ENCODE data around the gene MUC2. TPM values are rescaled to one million over a fixed set of nuclear protein-coding genes. Genes with fewer than 3 reads are reported as not detected.

Gene MUC2
- polyA plus RNA-seq, 3 donors, result not detected

- Mint-ChIP-seq H3K27ac (no peak overlapping the region), H3K9me3 (peaks cover 0 to 18% (median 6%) of the 10 kb centered on the region in 7 donors), H3K4me1 (no peaks in the 10 kb centered on the region), H3K36me3 (no peaks in the 10 kb centered on the region), H3K27me3 (ENCODE audit: low read depth in 3 of 3) (peaks cover 0 to 2% (median 0%) of the 10 kb centered on the region in 3 donors), H3K4me3 (no peak overlapping the region)
- DNase-seq, result no peak
- Histone ChIP-seq H3K79me2 (ENCODE audit: insufficient read depth, low read length) (no peaks in the 10 kb centered on the region), H3K4me1 (ENCODE audit: control insufficient read depth in 1 of 2, insufficient read depth in 2 of 2, low read length in 2 of 2) (no peaks in the 10 kb centered on the region), H3K9me3 (replicated peaks in 1 of 2; ENCODE audit: control insufficient read depth in 1 of 2, insufficient read depth in 1 of 2, low read length in 2 of 2) (peaks cover 0 to 17% of the 10 kb centered on the region in 2 donors), H3K4me2 (replicated peaks; ENCODE audit: extremely low read depth, low read length, poor library complexity, severe bottlenecking) (no peak overlapping the region), H3K36me3 (replicated peaks in 1 of 2; ENCODE audit: control insufficient read depth in 1 of 2, insufficient read depth in 2 of 2, low read length in 2 of 2) (no peaks in the 10 kb centered on the region), H3K27me3 (ENCODE audit: control insufficient read depth in 2 of 2, insufficient read depth in 2 of 2, low read length in 2 of 2) (no peaks in the 10 kb centered on the region), H3K9ac (ENCODE audit: insufficient read depth, low read length, poor library complexity, severe bottlenecking) (no peak overlapping the region), H4K20me1 (ENCODE audit: insufficient read depth, low read length) (no peaks in the 10 kb centered on the region), H2AFZ (ENCODE audit: insufficient read depth, low read depth, low read length, poor library complexity, severe bottlenecking) (no peak overlapping the region), H3K27ac (ENCODE audit: low read depth in 1 of 2, low read length in 2 of 2) (no peak overlapping the region), H3K4me3 (replicated peaks in 1 of 3; ENCODE audit: low read depth in 2 of 3, low read length in 3 of 3) (no peak overlapping the region)
- intact Hi-C loops (cut with micrococcal nuclease), result no loop called here
- WGBS (ENCODE audit: insufficient coverage), result 96% methylated on average over 30 of the region's 33 CpGs
- no peak for TF ChIP-seq CTCF (IDR thresholded peaks at IDR 0.05)
Observed at GRCh38 chr11:1088927-1089737, 14.5 kb downstream of the MUC2 start.

GRCh38 chr11:1089738-1090599, 15.3 kb downstream of the MUC2 start:
- DNase-seq, result no peak

More at GRCh38 chr11:1089738-1090599, 15.3 kb downstream of the MUC2 start:
- Mint-ChIP-seq H3K4me3 (no peak overlapping the region), H3K4me1 (no peaks in the 10 kb centered on the region), H3K9me3 (peaks cover under 1 to 20% (median 7%) of the 10 kb centered on the region in 7 donors), H3K36me3 (no peaks in the 10 kb centered on the region), H3K27me3 (ENCODE audit: low read depth in 3 of 3) (peaks cover 0 to 2% (median 0%) of the 10 kb centered on the region in 3 donors), H3K27ac (no peak overlapping the region)
- no peak for TF ChIP-seq CTCF (IDR thresholded peaks at IDR 0.05)
- H3K9me3 ChIP-seq (replicated peaks in 1 of 2; ENCODE audit: control insufficient read depth in 1 of 2, insufficient read depth in 1 of 2, low read length in 2 of 2), result peaks cover 2 to 20% of the 10 kb centered on the region in 2 donors
- 93% methylated on average over 29 of the region's 31 CpGs for WGBS (ENCODE audit: insufficient coverage)
- no peak overlapping the region for H2AFZ ChIP-seq (ENCODE audit: insufficient read depth, low read depth, low read length, poor library complexity, severe bottlenecking)
- H3K27me3 ChIP-seq (ENCODE audit: control insufficient read depth in 2 of 2, insufficient read depth in 2 of 2, low read length in 2 of 2), result no peaks in the 10 kb centered on the region
- H3K9ac ChIP-seq (ENCODE audit: insufficient read depth, low read length, poor library complexity, severe bottlenecking), result no peak overlapping the region
- H3K27ac ChIP-seq (ENCODE audit: low read depth in 1 of 2, low read length in 2 of 2), result no peak overlapping the region
- H3K4me3 ChIP-seq (replicated peaks in 1 of 3; ENCODE audit: low read depth in 2 of 3, low read length in 3 of 3), result no peak overlapping the region
- no peaks in the 10 kb centered on the region for H4K20me1 ChIP-seq (ENCODE audit: insufficient read depth, low read length)
- intact Hi-C loops (cut with micrococcal nuclease), result no loop called here
- no peaks in the 10 kb centered on the region for H3K4me1 ChIP-seq (ENCODE audit: control insufficient read depth in 1 of 2, insufficient read depth in 2 of 2, low read length in 2 of 2)
- no peaks in the 10 kb centered on the region for H3K36me3 ChIP-seq (replicated peaks in 1 of 2; ENCODE audit: control insufficient read depth in 1 of 2, insufficient read depth in 2 of 2, low read length in 2 of 2)
- H3K4me2 ChIP-seq (replicated peaks; ENCODE audit: extremely low read depth, low read length, poor library complexity, severe bottlenecking), result no peak overlapping the region
- H3K79me2 ChIP-seq (ENCODE audit: insufficient read depth, low read length), result no peaks in the 10 kb centered on the region

Data from CD14-positive monocyte (primary cell).